Lower leg skin (tissue), 4 donors: ENCODE data around the gene ZNF385B. TPM values are rescaled to one million over a fixed set of nuclear protein-coding genes. Genes with fewer than 3 reads are reported as not detected.
"Not testable (repeated sequence)": the region's sequence is repeated elsewhere in the genome, so short reads cannot be mapped to it uniquely, and the experiment has no call there.

Source experiments
- DNase-seq, 2 donors: peaks; one replicate each; pipeline ENCODE4 v3.0.0-alpha.2; 2019; ENCODE audit warnings: low spot score in 2 of 2
- H3K4me3 ChIP-seq: fragments of 200-600 bp; sonication (generic); 2 replicates; pipeline ENCODE4 v1.5.1; 2017; ENCODE audit warnings: mild to moderate bottlenecking, low read depth; ENCODE audit not compliant: poor library complexity, severe bottlenecking
- CTCF ChIP-seq, 3 donors: fragments of 450-650 bp; IDR thresholded peaks; one replicate each; pipeline ENCODE4 v1.5.1; 2016; ENCODE audit warnings: antibody characterized with exemption in 3 of 3, mild to moderate bottlenecking in 3 of 3, moderate library complexity in 2 of 3
- POLR2A ChIP-seq, 2 donors: fragments of 450-650 bp; IDR thresholded peaks; one replicate each; pipeline ENCODE4 v1.6.1; 2016 to 2017; ENCODE audit warnings: antibody characterized with exemption in 2 of 2, mild to moderate bottlenecking in 1 of 2, moderate library complexity in 1 of 2
- WGBS, 2 donors: methylation state at CpG; one replicate each; pipeline ENCODE4 v1.1.5; 2018; 5-methylcytosine and 5-hydroxymethylcytosine counted together
- intact Hi-C: fragments of 100-400 bp; cut with DNase I; formaldehyde crosslinking; loops from one replicate; pipeline ENCODE4 v1.15.0; 2023; ENCODE audit warnings: low total_unique reads
- total RNA-seq, 4 donors: library from RNA; depleted of rRNA; stranded (reverse); fragments of >200 nt; gene quantifications; one replicate each; pipeline ENCODE4 v1.1.0, GENCODE V29; 2016

ZNF385B gene
- total RNA-seq, 4 donors from 2014 or later = 0.97 to 1.4 TPM; not detected in 2

DNA sequence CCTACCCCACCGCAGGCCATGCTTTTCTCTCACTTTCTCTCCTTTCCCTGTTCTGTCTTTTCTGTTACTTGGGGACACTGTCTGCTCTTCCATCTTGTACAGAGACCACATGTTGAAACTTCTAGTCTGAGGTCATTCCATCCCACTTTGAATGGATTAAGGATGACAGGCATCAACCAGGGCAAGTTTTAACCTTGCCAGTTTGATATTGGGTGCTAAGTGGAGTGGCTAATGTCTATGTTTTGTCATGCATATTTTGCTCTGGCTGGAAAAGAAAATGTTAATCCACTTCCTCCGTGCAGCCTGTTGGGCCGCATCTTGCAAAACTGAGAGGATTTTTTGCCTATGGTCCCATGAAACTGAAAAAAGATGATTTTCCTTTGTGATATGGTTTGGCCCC, 391.3 kb downstream of the ZNF385B start:
- DNase-seq = no peak
- WGBS, 2 donors = 83 to 86% methylated on average over 3 of the region's 3 CpGs
- intact Hi-C loops = no loop called here
- no peak overlapping the region for H3K4me3 ChIP-seq
- TF ChIP-seq POLR2A (IDR thresholded peaks at IDR 0.05) (no peak), CTCF (IDR thresholded peaks at IDR 0.05) (no peak)

DNA sequence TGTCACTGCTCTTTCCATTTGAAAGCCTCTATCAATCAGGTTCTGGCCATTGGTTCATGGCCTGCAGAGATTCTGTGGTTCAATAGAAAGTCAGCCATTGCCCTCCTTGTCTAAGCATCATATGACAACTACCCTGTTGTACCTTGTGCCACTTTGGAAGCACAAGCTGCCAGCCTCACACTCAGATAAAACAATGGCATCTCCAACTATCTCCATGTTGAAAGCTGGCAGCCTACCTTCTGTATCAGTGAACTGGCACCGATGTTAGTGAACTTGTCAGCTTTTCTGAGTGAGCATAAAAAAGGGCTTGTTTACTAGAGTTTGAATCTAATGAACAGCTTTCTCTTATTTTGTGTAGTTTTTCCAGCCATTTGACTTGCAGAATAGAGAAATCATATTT, 393.5 kb downstream of the ZNF385B start:
- DNase-seq = no peak
- H3K4me3 ChIP-seq = no peak overlapping the region
- TF ChIP-seq POLR2A (IDR thresholded peaks at IDR 0.05) = no peak
- intact Hi-C loops = no loop called here
- WGBS, 2 donors = 72 to 80% methylated on average over 1 of the region's 1 CpG

DNA sequence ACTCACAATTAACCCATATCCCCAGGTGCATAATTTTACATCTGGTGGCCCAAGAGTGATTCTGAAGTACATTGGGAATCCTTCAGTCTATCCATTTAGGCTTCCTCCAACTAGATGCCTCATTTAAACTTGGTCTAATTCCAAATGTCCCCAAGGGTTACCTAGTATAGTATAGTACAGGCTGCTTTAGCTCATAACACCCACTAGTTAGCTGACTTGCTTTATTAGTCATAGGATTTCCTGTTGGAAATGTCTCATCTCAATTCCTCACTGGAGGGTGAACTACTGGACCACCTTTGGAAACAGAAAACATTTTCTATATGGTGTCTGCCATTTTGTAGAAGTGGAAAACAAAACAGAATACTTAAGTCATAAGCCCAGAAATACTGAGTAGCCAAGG, 394.3 kb downstream of the ZNF385B start:
- no peak for DNase-seq
- intact Hi-C loops = no loop called here
- TF ChIP-seq CTCF (IDR thresholded peaks at IDR 0.05) = no peak
- H3K4me3 ChIP-seq = no peak overlapping the region

GRCh38 chr2:179461420-179461819, 400.0 kb downstream of the ZNF385B start:
- intact Hi-C loops = no loop called here
- H3K4me3 ChIP-seq = no peak overlapping the region
- TF ChIP-seq CTCF (IDR thresholded peaks at IDR 0.05) = no peak
- DNase-seq = no peak

DNA sequence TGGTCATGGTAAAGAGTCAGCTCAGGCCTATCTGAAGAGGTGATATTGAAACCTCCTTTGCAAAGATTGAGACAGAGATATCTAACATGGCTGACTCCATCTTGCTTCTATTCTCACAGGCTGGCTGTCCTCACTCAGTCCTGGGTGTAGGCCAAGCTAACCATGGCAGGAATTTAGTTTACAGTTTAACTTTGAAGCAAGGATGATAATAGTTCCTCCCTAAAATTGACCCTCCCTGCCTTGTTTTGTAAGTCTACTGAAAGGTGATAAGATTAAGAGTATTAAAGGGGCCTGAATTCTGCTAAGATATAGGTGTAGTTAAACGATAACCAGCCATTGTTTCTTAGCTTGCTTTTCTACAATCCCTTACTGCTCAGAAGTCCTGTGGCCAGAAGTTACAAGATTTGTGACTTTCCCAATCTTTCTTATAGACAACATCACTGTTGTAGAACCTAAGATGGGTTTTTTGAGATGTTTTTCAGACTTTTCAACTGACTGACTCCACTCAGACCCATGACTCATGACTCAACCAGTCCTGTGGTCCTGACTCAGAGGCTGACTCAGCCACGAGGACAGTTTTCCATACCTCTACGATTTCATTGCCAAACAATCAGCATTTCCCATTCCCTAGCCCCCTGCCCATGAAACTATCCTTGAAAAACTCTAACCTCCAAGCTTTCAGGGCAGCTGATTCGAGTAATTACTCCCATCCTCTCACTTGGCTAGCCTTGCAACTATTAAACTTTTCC, 401.1 kb downstream of the ZNF385B start:
- intact Hi-C loops = no loop called here
- no peak overlapping the region for H3K4me3 ChIP-seq
- no peak for TF ChIP-seq POLR2A (IDR thresholded peaks at IDR 0.05)
- TF ChIP-seq CTCF (IDR thresholded peaks at IDR 0.05) = no peak
- DNase-seq = no peak
- WGBS, 2 donors = 61 to 68% methylated on average over 4 of the region's 4 CpGs

DNA sequence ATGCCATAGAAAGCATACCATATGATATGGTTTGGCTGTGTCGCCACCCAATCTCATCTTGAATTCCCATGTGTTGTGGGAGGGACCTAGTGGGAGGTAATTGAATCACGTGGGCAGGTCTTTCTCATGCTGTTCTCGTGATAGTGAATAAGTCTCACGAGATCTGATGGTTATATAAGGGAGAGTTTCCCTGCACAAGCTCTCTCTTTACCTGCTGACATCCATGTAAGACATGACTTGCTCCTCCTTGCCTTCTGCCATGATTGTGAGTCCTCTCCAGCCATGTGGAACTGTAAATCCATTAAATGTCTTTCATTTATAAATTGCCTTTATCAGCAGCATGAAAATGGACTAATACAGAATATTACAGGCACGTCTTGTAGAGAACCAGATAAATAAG, 403.3 kb downstream of the ZNF385B start:
- WGBS, 2 donors = 82 to 85% methylated on average over 5 of the region's 5 CpGs
- DNase-seq, intact Hi-C loops, H3K4me3 ChIP-seq: not testable (repeated sequence)

GRCh38 chr2:179455824-179456223, 405.6 kb downstream of the ZNF385B start:
- intact Hi-C loops = no loop called here
- no peak overlapping the region for H3K4me3 ChIP-seq
- DNase-seq = no peak
- 67 to 89% methylated on average over 4 of the region's 4 CpGs for WGBS, 2 donors
- TF ChIP-seq CTCF (IDR thresholded peaks at IDR 0.05) (no peak), POLR2A (IDR thresholded peaks at IDR 0.05) (no peak)
